ENCODE measurements around the gene RMRP. TPM values are rescaled to one million over a fixed set of nuclear protein-coding genes. Genes with fewer than 3 reads are reported as not detected.

Gene RMRP
- total RNA-seq, result 24,654 and 27,284 TPM in 2 replicates

GRCh38 chr9:35657546-35658136 is at the start of gene RMRP:
Gene RMRP (minus strand): TSS chr9:35658019.

GRCh38 chr9:35689542-35690293 is 31.9 kb upstream of the RMRP start, which contains the start of gene TPM2:
Gene TPM2 (minus strand): TSS chr9:35689925. CDS start chr9:35689817, 108 bp downstream.

GRCh38 chr9:35673132-35674024 is 15.6 kb upstream of the RMRP start, which contains the start of gene CA9:
Gene CA9 (plus strand): TSS chr9:35673928. CDS start chr9:35673960, 32 bp downstream.

GRCh38 chr9:35664531-35665470 is 7.0 kb upstream of the RMRP start, which contains the start of gene ARHGEF39:
Gene ARHGEF39 (minus strand): TSS chr9:35665195. CDS start chr9:35665169, 26 bp downstream.

GRCh38 chr9:35658137-35658967 is 533 bp upstream of the RMRP start, which contains the start of gene CCDC107:
Gene CCDC107 (plus strand): TSS chr9:35658292. CDS start chr9:35658380, 88 bp downstream.

GRCh38 chr9:35650341-35651158 is 7.3 kb downstream of the RMRP start, which contains the start of gene SIT1:
Gene SIT1 (minus strand): TSS chr9:35650931. CDS start chr9:35650853, 78 bp downstream.

GRCh38 chr9:35618325-35618727 is 39.5 kb downstream of the RMRP start, which contains the start of gene CD72:
Gene CD72 (minus strand): TSS chr9:35618413. CDS start chr9:35618303, 110 bp downstream.

Small RNAs within 50 kb of the gene (small RNA-seq; reads per million reads assigned to genes)
- 0.16 reads per million for gene MIR4667 (ENCODE audit: low replicate concordance)
- gene RMRP (ENCODE audit: low replicate concordance), result not detected
- gene RN7SL22P (ENCODE audit: low replicate concordance), result not detected

Other genes starting within 250 kb of the RMRP start
- gene RUSC2, start 167.9 kb downstream of the RMRP start, total RNA-seq, result 46.4 and 47.1 TPM in 2 replicates
- 14.9 and 21.2 TPM in 2 replicates for gene TESK1, start 52.8 kb downstream of the RMRP start, total RNA-seq
- gene CD72, start 39.6 kb downstream of the RMRP start, total RNA-seq, result 0.43 and 0.66 TPM in 2 replicates
- not detected in 2 replicates for gene SIT1, start 7.1 kb downstream of the RMRP start, total RNA-seq
- gene CCDC107, start 273 bp upstream of the RMRP start, total RNA-seq, result 8.3 and 19.9 TPM in 2 replicates
- 0.44 and 6.3 TPM in 2 replicates for gene ARHGEF39, start 7.2 kb upstream of the RMRP start, total RNA-seq
- gene CA9, start 15.9 kb upstream of the RMRP start, total RNA-seq, result not detected in 2 replicates
- gene TPM2, start 31.9 kb upstream of the RMRP start, total RNA-seq, result 668 and 1,162 TPM in 2 replicates
- gene TLN1, start 74.2 kb upstream of the RMRP start, total RNA-seq, result 382 and 598 TPM in 2 replicates
- gene CREB3, start 74.6 kb upstream of the RMRP start, total RNA-seq, result 125 and 128 TPM in 2 replicates
- gene GBA2, start 91.2 kb upstream of the RMRP start, total RNA-seq, result 41.9 and 42.0 TPM in 2 replicates
- 17.1 and 23.6 TPM in 2 replicates for gene RGP1, start 91.3 kb upstream of the RMRP start, total RNA-seq
- not detected in 2 replicates for gene MSMP, start 96.3 kb upstream of the RMRP start, total RNA-seq
- gene NPR2, start 133.6 kb upstream of the RMRP start, total RNA-seq, result 14.0 and 22.3 TPM in 2 replicates
- gene SPAG8, start 154.2 kb upstream of the RMRP start, total RNA-seq, result 0.66 and 1.0 TPM in 2 replicates
- 16.6 and 26.7 TPM in 2 replicates for gene HINT2, start 157.0 kb upstream of the RMRP start, total RNA-seq
- not detected in 2 replicates for gene FAM221B, start 170.7 kb upstream of the RMRP start, total RNA-seq
- 0.86 and 2.6 TPM in 2 replicates for gene TMEM8B, start 171.2 kb upstream of the RMRP start, total RNA-seq
- not detected in 2 replicates for gene OR13J1, start 212.4 kb upstream of the RMRP start, total RNA-seq
- 0.43 TPM in 1 of 2 replicates, not detected in the other for gene HRCT1, start 248.2 kb upstream of the RMRP start, total RNA-seq

Data from placental pericyte (primary cell).